Activated naive CD4-positive, alpha-beta T cell treated with anti-CD3 and anti-CD28 coated beads for 36 hours (primary cell): Measurements from ENCODE around the gene ACSM3. TPM values are rescaled to one million over a fixed set of nuclear protein-coding genes. Genes with fewer than 3 reads are reported as not detected.
"Not testable (repeated sequence)": the region's sequence is repeated elsewhere in the genome, so short reads cannot be mapped to it uniquely, and the experiment has no call there.

ENCODE experiments used
- CTCF ChIA-PET: fragments of 350-600 bp; sonication (Branson Sonifier 250); formaldehyde crosslinking; loops from one replicate; lab custom pipeline; 2021; ENCODE audit warnings: antibody characterized with exemption; lab: Charles Lee
- DNase-seq: peaks from one replicate; pipeline ENCODE4 v3.0.0-alpha.2; 2020
- H3K27ac Mint-ChIP-seq: one replicate; pipeline ENCODE4 v1.8.0; 2021; ENCODE audit warnings: mild to moderate bottlenecking, mixed read lengths
- H3K27me3 Mint-ChIP-seq: one replicate; pipeline ENCODE4 v1.8.0; 2021; ENCODE audit warnings: low read depth, mixed read lengths
- H3K36me3 Mint-ChIP-seq: one replicate; pipeline ENCODE4 v1.8.0; 2021; ENCODE audit warnings: low read depth, mixed read lengths
- H3K4me1 Mint-ChIP-seq: one replicate; pipeline ENCODE4 v1.8.0; 2021; ENCODE audit warnings: low read depth, mixed read lengths
- H3K4me3 Mint-ChIP-seq: one replicate; pipeline ENCODE4 v1.8.0; 2021; ENCODE audit warnings: mild to moderate bottlenecking, moderate library complexity, mixed read lengths
- H3K9me3 Mint-ChIP-seq: one replicate; pipeline ENCODE4 v1.8.0; 2021; ENCODE audit warnings: mixed read lengths
- intact Hi-C: fragments of 100-400 bp; cut with micrococcal nuclease; formaldehyde crosslinking; loops from one replicate; pipeline ENCODE4 v1.15.1; 2023
- total RNA-seq, 2 experiments: library from RNA; stranded (reverse); gene quantifications; one replicate each; pipeline ENCODE4 v1.2.3, GENCODE V29; 2021

The ACSM3 gene
- total RNA-seq, 2 experiments from 2014 or later, result 29.6 to 35.0 TPM

DNA sequence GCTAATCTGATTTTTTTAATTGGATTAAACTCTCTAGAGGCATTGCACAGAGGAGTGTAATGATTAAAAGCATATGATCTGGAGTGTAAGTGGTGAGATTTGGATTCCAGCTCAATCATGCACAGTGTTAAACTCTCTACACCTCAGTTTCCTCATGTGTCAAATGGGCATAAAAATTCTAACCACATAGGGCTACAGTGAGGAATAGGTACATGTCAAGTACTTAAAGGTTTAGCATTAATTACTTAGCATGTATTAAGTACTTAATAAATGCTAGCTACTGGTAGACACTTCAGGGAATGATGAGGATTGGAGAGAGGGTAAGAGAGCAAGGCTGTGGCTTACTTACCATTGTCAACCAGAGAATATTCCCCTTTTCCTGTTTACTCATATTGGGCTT, 25.3 kb downstream of the ACSM3 start:
- no peaks in the 10 kb centered on the region for H3K4me1 Mint-ChIP-seq
- no peaks in the 10 kb centered on the region for H3K27me3 Mint-ChIP-seq
- DNase-seq, result no peak
- H3K4me3 Mint-ChIP-seq, result no peak overlapping the region
- no peaks in the 10 kb centered on the region for H3K9me3 Mint-ChIP-seq
- no peak overlapping the region for H3K27ac Mint-ChIP-seq
- CTCF ChIA-PET, result interaction anchor here (0.8 kb wide), 1 partner anchor 14 kb away, joined by 3 read pairs; no protein-coding TSS in a partner anchor
- H3K36me3 Mint-ChIP-seq, result peaks cover 2% of the 10 kb centered on the region
- intact Hi-C loops, result no loop called here

DNA sequence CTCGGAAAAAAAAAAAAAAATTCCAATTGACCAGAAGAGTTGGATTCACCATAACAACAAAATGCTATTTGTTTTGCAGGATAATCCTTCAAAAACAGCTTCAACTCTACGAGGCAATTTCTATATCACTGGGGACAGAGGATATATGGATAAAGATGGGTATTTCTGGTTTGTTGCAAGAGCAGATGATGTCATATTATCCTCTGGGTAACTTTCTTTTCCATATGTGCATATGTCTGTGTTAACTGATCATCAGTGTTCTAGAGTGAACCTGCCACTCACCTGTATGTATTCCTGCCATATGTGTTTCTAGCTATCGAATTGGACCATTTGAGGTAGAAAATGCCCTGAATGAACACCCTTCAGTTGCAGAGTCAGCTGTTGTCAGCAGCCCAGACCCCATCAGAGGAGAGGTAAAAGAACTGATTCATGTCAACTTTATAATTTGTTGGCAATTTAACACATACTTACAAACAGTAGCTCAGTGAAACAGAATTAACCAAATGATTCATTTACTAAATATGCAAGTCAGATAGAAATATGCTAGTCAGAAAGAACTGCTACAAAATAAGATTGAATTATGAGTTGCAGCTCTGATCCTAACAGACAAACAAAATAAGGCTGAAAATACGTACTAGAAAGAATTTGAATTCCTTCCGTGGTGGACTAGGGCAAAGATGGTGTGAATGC, 28.3 kb downstream of the ACSM3 start:
- H3K27ac Mint-ChIP-seq, result no peak overlapping the region
- no peak overlapping the region for H3K4me3 Mint-ChIP-seq
- H3K27me3 Mint-ChIP-seq, result no peaks in the 10 kb centered on the region
- no peaks in the 10 kb centered on the region for H3K9me3 Mint-ChIP-seq
- H3K4me1 Mint-ChIP-seq, result no peaks in the 10 kb centered on the region
- H3K36me3 Mint-ChIP-seq, result peaks cover 5% of the 10 kb centered on the region
- DNase-seq, result no peak
- CTCF ChIA-PET, result interaction anchor here (0.5 kb wide), 1 partner anchor 174 kb away, joined by 3 read pairs; no protein-coding TSS in a partner anchor
- intact Hi-C loops, result no loop called here

DNA sequence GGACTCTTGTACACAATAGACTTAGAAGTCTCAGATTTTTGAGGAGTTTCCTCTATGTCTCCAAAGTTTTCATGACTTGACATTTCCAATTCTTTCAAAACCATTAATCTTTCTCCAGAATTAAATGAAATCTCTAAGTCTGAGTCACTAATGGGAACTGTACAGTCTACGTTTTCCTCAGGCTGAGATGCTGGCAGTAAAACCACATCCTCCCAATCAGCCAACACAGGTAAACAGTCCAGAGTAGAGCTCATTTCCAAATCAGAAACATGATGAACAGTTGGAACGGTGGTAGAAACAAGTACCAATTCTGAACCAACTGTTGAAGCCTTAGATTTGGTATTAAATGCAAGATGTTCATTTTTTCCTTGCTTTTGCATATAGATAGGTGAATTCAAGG, 34.5 kb downstream of the ACSM3 start:
- DNase-seq, result no peak
- Mint-ChIP-seq H3K9me3 (no peaks in the 10 kb centered on the region), H3K27me3 (no peaks in the 10 kb centered on the region), H3K4me1 (peaks cover 15% of the 10 kb centered on the region), H3K27ac (no peak overlapping the region), H3K36me3 (peaks cover 16% of the 10 kb centered on the region), H3K4me3 (no peak overlapping the region)
- CTCF ChIA-PET, result no interaction called here
- intact Hi-C loops, result no loop called here

DNA sequence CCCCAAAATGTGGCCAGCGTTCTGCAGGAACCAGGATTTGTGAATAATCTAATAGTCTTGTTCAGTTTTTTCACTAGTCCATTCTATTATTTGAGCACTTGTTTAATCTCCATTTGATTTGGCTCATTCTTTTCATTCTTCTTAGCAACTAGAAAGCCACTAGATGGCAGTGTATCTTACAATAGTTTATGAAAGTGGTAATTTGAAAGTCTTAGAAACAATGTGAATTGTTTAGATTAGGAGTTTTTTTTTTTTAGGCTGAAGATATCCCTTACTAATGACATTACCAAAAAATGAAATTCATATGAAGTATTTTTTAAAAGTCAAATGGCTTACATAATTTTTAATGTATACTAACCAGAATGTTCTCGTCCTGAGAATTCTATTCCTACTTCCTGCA, 35.8 kb downstream of the ACSM3 start:
- DNase-seq, result no peak
- Mint-ChIP-seq H3K9me3 (no peaks in the 10 kb centered on the region), H3K27me3 (no peaks in the 10 kb centered on the region), H3K4me3 (no peak overlapping the region), H3K4me1 (peaks cover 18% of the 10 kb centered on the region), H3K36me3 (peaks cover 16% of the 10 kb centered on the region), H3K27ac (no peak overlapping the region)
- intact Hi-C loops, result no loop called here
- CTCF ChIA-PET, result no interaction called here

DNA sequence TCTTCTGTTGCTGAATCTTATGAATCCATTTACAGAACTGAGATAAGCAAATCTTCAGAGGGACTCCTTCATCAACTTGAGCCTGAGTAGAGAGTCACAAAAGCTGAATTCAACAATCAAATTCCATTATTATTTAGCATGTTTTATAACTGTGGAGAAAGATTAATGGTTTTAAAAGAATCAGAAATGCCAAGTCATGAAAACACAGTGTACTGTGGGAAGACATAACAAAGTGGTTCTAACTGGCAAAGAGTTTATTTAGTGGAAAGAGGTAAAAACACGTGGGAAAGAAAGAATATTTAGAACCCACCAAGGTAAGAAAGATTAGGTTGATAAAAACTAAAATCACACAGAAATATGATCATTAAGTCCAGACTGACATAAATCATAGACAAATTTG, 37.5 kb downstream of the ACSM3 start:
- no peaks in the 10 kb centered on the region for H3K27me3 Mint-ChIP-seq

DNA sequence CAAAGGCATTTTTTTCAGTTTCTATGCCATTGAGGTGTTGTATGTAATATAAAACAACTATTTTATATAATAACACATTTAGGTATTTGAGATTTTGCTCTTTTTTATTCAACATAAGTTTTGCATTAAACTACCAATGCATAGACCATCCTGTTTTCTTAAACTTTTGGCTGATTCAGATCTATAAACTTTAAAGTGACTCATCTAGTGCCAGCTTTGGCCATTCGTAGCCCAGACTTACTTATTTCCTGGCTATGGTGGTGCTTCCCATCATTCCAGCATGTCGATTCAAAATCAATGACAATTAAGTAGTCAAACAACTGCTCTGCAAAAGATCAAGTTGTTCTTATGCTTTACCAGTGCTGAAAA, 39.4 kb downstream of the ACSM3 start:
- CTCF ChIA-PET, result no interaction called here
- Mint-ChIP-seq H3K27ac (no peak overlapping the region), H3K27me3 (no peaks in the 10 kb centered on the region), H3K4me3 (no peak overlapping the region), H3K36me3 (peaks cover 17% of the 10 kb centered on the region), H3K4me1 (peaks cover 21% of the 10 kb centered on the region), H3K9me3 (no peaks in the 10 kb centered on the region)
- intact Hi-C loops, result no loop called here
- DNase-seq, result no peak

More for the DNA sequence above, 37.5 kb downstream of the ACSM3 start:
- intact Hi-C loops, result loop anchor here (2.0 kb wide), 1 partner anchor 282 kb away; no protein-coding TSS in a partner anchor
- H3K4me1 Mint-ChIP-seq, result peaks cover 18% of the 10 kb centered on the region
- DNase-seq, result no peak
- H3K4me3 Mint-ChIP-seq, result no peak overlapping the region
- H3K9me3 Mint-ChIP-seq, result no peaks in the 10 kb centered on the region
- CTCF ChIA-PET, result no interaction called here
- H3K36me3 Mint-ChIP-seq, result peaks cover 16% of the 10 kb centered on the region
- H3K27ac Mint-ChIP-seq, result no peak overlapping the region

DNA sequence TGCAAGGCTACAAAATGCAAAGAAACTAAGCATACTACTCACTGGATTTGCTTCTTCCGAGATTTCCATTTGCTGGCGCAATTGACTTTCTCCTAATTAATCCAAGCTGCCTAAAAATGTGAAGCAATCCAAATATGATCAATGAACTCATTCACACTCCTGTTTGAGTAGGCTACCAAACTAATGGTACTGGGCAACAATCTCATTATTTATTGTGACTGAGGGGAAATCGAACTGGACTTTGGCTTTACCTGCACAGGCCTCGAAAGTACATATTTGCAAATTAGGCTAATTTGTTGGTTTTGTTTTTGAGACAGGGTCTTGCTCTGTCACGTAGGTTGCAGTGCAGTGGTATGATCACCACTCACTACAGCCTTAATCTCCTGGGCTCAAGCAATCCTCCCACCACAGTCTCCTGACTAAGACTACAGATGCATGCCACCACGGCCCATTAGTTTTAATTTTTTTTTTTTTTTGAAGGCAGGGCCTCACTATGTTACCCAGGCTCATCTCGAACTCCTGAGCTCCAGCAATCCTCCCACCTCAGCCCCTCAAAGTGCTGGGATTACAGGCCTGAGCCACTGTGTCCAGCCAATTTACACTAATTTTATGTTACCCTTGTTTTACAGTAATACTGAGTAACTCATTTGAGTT, 39.9 kb downstream of the ACSM3 start:
- Mint-ChIP-seq H3K9me3 (no peaks in the 10 kb centered on the region), H3K27me3 (no peaks in the 10 kb centered on the region), H3K27ac (no peak overlapping the region), H3K4me3 (no peak overlapping the region), H3K4me1 (peaks cover 18% of the 10 kb centered on the region), H3K36me3 (peaks cover 14% of the 10 kb centered on the region)
- DNase-seq, result no peak
- CTCF ChIA-PET, result no interaction called here
- intact Hi-C loops, result no loop called here

DNA sequence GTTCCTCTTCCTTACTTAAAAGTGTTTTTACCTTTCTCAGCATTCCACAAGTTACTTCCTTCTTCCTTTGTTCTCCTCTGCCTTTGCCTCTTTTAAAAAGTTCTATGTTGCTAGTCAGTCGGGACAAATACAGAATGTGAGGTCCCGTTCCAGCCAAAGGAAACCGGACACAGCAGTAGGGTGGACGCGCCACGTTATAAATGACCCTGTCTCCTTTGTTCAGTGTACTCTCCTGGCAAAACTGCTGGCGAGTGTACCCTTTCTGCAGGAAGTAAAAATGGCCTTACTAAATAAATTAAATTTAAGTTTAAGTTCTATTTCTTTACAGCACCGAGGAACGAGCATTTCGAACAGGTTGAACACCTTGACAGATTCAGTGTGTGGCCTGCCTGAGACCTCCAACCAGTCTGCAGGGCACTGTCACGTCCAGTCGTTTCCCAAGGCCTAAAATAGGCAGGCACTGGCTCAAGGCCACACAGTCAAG, 41.9 kb downstream of the ACSM3 start:
- peaks cover 10% of the 10 kb centered on the region for H3K36me3 Mint-ChIP-seq
- H3K4me1 Mint-ChIP-seq, result peaks cover 12% of the 10 kb centered on the region
- peak overlapping the region; percentile 98 for H3K4me3 Mint-ChIP-seq
- CTCF ChIA-PET, result interaction anchor here (0.7 to 1.1 kb wide), 2 partner anchors 130 to 145 kb away, joined by 3 read pairs; no protein-coding TSS in a partner anchor
- intact Hi-C loops, result loop anchor here (1.0 to 5.0 kb wide), 6 partner anchors 37 to 128 kb away; partner anchors contain the start of genes DCUN1D3, LYRM1 and THUMPD1
- H3K9me3 Mint-ChIP-seq, H3K27me3 Mint-ChIP-seq: not testable (repeated sequence)
- DNase-seq, result peak; percentile 8
- peak overlapping the region; percentile 98 for H3K27ac Mint-ChIP-seq

DNA sequence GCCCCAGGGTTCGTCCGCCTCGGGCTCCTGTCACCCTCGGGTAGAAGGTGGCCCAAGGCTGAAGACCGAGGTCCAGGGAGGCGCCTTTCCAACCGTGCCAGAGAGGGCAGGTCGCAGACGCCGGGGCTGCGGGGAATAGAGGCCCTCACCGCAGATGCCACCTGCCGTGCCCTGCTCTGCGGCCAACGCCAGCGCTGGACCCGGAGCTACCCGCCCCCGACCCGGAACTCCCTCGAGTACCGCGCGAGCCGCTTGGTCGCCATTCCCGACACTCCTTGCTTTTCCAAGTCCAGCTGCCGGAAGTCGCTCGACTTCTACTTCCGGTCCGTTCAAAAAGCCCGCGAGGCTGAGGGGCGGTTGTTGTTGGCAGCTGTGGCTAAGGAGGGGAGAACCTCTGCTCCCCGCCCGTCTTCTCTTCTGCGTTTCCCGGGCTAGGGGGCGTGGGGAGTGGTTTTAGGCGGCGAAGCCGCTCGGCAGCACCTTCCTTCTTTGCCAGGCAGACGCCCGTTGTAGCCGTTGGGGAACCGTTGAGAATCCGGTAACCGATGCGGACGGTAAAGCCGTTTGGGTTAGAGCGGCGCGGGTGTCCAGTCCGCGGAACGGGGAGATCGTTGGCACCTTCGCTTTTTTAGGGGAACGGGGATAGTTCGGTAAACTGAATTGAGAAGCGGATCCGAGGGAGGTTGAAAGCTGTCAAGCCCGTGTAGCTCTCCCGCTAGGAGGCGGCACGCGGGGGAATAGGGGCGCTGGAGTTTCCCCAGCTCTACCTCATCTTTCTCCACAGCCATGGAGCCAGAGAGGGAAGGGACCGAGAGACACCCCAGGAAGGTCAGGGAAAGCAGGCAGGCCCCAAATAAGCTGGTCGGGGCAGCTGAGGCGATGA, 42.6 kb downstream of the ACSM3 start, which contains the start of the genes ERI2 and REXO5:
TSS of gene ERI2 (minus strand) at position 305 of the 883 bp plus-strand sequence. CDS start at position 263, 42 bp downstream.
TSS of gene REXO5 (plus strand) at position 360 of the 883 bp plus-strand sequence. CDS start at position 787, 427 bp downstream.
- H3K4me1 Mint-ChIP-seq, result peaks cover 12% of the 10 kb centered on the region
- DNase-seq, result peak; percentile 87
- peak within 1 kb of the TSS; percentile 98 for H3K4me3 Mint-ChIP-seq
- CTCF ChIA-PET, result interaction anchor here (0.6 to 1.1 kb wide), 3 partner anchors 131 to 197 kb away, joined by 3 to 4 read pairs (median 3); no protein-coding TSS in a partner anchor
- no peaks in the 10 kb centered on the region for H3K9me3 Mint-ChIP-seq
- no peaks in the 10 kb centered on the region for H3K27me3 Mint-ChIP-seq
- peak within 1 kb of the TSS; percentile 98 for H3K27ac Mint-ChIP-seq
- intact Hi-C loops, result loop anchor here (1.0 to 5.0 kb wide), 6 partner anchors 36 to 129 kb away; partner anchors contain the start of genes DCUN1D3, LYRM1 and THUMPD1
- peaks cover 10% of the 10 kb centered on the region for H3K36me3 Mint-ChIP-seq

DNA sequence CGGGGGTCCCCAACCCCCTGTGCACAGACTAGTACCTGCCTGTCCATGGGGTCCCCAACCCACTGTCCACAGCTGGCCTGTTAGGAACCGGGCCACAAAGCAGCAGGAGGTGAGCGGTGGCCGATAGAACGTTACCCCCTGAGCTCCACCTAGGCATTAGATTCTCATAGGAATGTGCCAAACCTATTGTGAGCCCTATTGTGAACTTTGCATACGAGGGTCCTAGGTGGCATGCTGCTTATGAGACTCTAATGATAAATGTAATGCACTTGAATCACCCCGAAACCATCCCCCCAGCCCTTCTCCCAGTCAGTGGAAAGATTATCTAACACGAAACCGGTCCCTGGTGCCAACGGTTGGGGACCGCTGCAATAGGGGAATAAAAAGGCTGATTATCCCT, 44.0 kb downstream of the ACSM3 start:
- intact Hi-C loops, result loop anchor here (2.0 to 5.0 kb wide), 3 partner anchors 34 to 131 kb away; partner anchors contain the start of genes DCUN1D3 and LYRM1
- DNase-seq, result no peak
- Mint-ChIP-seq H3K36me3 (peaks cover 10% of the 10 kb centered on the region), H3K27me3 (no peaks in the 10 kb centered on the region), H3K27ac (peak overlapping the region; percentile 98), H3K4me1 (peaks cover 12% of the 10 kb centered on the region), H3K9me3 (no peaks in the 10 kb centered on the region), H3K4me3 (peak overlapping the region; percentile 98)
- CTCF ChIA-PET, result no interaction called here

DNA sequence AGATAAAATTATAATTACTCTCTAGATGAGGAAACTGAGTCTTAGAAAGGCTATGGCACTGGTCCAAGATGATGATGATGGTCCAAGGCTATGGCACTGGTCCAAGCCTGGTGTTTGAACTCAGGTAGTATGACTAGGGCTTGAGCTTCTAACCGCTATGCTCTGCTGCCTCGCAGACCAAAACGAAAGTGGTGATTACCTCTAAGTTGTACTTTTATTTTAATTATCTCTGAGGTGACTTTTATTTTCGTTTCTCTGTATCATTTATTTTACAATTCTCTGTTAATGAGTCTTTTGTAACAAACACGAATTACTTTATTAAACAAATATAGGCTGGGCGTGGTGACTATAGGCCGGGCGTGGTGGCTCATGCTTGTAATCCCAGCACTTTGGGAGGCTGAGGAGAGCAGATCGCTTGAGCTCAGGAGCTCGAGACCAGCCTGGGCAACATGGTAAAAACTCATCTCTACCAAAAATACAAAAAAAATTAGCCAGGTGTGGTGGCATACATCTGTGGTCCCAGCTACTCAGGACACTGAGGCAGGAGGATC, 48.1 kb downstream of the ACSM3 start:
- H3K36me3 Mint-ChIP-seq, result peaks cover 27% of the 10 kb centered on the region
- H3K9me3 Mint-ChIP-seq, result no peaks in the 10 kb centered on the region
- no peak overlapping the region for H3K27ac Mint-ChIP-seq
- no peaks in the 10 kb centered on the region for H3K27me3 Mint-ChIP-seq
- intact Hi-C loops, result no loop called here
- no peak for DNase-seq
- CTCF ChIA-PET, result no interaction called here
- no peak overlapping the region for H3K4me3 Mint-ChIP-seq
- peaks cover 12% of the 10 kb centered on the region for H3K4me1 Mint-ChIP-seq
